ENCODE measurements around the gene SLC8A2. TPM values are rescaled to one million over a fixed set of nuclear protein-coding genes. Genes with fewer than 3 reads are reported as not detected.

Gene SLC8A2
- total and polyA plus RNA-seq, 10 of the 15 experiments (the other 5 are each of a cell fraction or from before 2014, with no cell fraction given) = not detected

- no peak for TF ChIP-seq ETV6 (conservative IDR thresholded peaks at IDR 0.05 in 1 of 2, IDR thresholded peaks at IDR 0.05 in 1 of 2; ENCODE audit: borderline replicate concordance in 1 of 2, low read depth in 1 of 2)
Measured at GRCh38 chr19:47469363-47469700, 2.4 kb downstream of the SLC8A2 start (continued).

- intact Hi-C loops (cut with micrococcal nuclease; ENCODE audit: unreplicated experiment) = no loop called here
- SMC1A ChIA-PET (ENCODE audit: uncharacterized antibody, unreplicated experiment) = no interaction called here
- H3K9me3 ChIP-seq (replicated peaks; ENCODE audit: control insufficient read depth, insufficient read depth, low read length) = no peaks in the 10 kb centered on the region
- FAIRE-seq (no peak), DNase-seq (ENCODE audit: low read depth, low spot score) (no peak), ATAC-seq (no peak)
- H3K4me3 ChIP-seq = no peak overlapping the region
- no peak for TF ChIP-seq JUND (IDR thresholded peaks at IDR 0.05; ENCODE audit: low read depth, low read length)
- TF ChIP-seq FOS (IDR thresholded peaks at IDR 0.05; ENCODE audit: borderline replicate concordance, extremely low read depth, insufficient read length) = no peak
- TF ChIP-seq NFYA (IDR thresholded peaks at IDR 0.05; ENCODE audit: borderline replicate concordance, low read depth, low read length) = no peak
- no peak for TF ChIP-seq SUZ12 (IDR thresholded peaks at IDR 0.05; ENCODE audit: unreplicated experiment)
- no peak for TF ChIP-seq SP1 (IDR thresholded peaks at IDR 0.05; ENCODE audit: low read depth, low read length)
- TF ChIP-seq CHD4 (IDR thresholded peaks at IDR 0.05) = no peak
- TF ChIP-seq, protein P1, sequence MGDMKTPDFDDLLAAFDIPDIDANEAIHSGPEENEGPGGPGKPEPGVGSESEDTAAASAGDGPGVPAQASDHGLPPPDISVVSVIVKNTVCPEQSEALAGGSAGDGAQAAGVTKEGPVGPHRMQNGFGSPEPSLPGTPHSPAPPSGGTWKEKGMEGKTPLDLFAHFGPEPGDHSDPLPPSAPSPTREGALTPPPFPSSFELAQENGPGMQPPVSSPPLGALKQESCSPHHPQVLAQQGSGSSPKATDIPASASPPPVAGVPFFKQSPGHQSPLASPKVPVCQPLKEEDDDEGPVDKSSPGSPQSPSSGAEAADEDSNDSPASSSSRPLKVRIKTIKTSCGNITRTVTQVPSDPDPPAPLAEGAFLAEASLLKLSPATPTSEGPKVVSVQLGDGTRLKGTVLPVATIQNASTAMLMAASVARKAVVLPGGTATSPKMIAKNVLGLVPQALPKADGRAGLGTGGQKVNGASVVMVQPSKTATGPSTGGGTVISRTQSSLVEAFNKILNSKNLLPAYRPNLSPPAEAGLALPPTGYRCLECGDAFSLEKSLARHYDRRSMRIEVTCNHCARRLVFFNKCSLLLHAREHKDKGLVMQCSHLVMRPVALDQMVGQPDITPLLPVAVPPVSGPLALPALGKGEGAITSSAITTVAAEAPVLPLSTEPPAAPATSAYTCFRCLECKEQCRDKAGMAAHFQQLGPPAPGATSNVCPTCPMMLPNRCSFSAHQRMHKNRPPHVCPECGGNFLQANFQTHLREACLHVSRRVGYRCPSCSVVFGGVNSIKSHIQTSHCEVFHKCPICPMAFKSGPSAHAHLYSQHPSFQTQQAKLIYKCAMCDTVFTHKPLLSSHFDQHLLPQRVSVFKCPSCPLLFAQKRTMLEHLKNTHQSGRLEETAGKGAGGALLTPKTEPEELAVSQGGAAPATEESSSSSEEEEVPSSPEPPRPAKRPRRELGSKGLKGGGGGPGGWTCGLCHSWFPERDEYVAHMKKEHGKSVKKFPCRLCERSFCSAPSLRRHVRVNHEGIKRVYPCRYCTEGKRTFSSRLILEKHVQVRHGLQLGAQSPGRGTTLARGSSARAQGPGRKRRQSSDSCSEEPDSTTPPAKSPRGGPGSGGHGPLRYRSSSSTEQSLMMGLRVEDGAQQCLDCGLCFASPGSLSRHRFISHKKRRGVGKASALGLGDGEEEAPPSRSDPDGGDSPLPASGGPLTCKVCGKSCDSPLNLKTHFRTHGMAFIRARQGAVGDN (IDR thresholded peaks at IDR 0.05) = no peak
- TF ChIP-seq RELA (IDR thresholded peaks at IDR 0.05; ENCODE audit: borderline replicate concordance, partially characterized antibody) = no peak
- no peak for TF ChIP-seq EP300 (IDR thresholded peaks at IDR 0.05; ENCODE audit: borderline replicate concordance in 1 of 2, control insufficient read depth in 1 of 2, low read depth in 2 of 2, low read length in 2 of 2)
- no peak for TF ChIP-seq ZNF622 (IDR thresholded peaks at IDR 0.05)
- H4K20me1 ChIP-seq (ENCODE audit: control insufficient read depth, insufficient read depth) = no peaks in the 10 kb centered on the region
- RAD21 ChIA-PET (ENCODE audit: unreplicated experiment) = no interaction called here
- no peaks in the 10 kb centered on the region for H3K36me3 ChIP-seq (ENCODE audit: control insufficient read depth in 2 of 2, insufficient read depth in 2 of 2, low read length in 1 of 2)
- no peaks in the 10 kb centered on the region for H3K4me1 ChIP-seq (ENCODE audit: control insufficient read depth, insufficient read depth, low read length)
- BruUV-seq (replicated peaks) = no TSS peak
- CTCF ChIA-PET = interaction anchor here (0.5 kb wide), 1 partner anchor 119 kb away, joined by 3 read pairs; the partner anchor contains the start of gene DHX34
- H3K9ac ChIP-seq (ENCODE audit: control insufficient read depth, insufficient read depth, low read length) = no peak overlapping the region
- WGBS (ENCODE audit: insufficient coverage, insufficient replicate concordance, low lambda C conversion rate, missing lambda C conversion rate) = 62% methylated on average over 8 of the region's 9 CpGs
- POLR2A ChIA-PET = no interaction called here
- no peak overlapping the region for H3K4me2 ChIP-seq (ENCODE audit: control insufficient read depth, insufficient read depth)
- no peaks in the 10 kb centered on the region for H3K79me2 ChIP-seq (ENCODE audit: control insufficient read depth, insufficient read depth, low read length)
- in situ Hi-C loops (cut with MboI) = no loop called here
- H3K27ac ChIP-seq (ENCODE audit: control insufficient read depth, insufficient read depth) = no peak overlapping the region
- peaks cover 5 to 7% of the 10 kb centered on the region in 2 experiments; a peak in 3 of 4 replicates for H3K27me3 ChIP-seq (replicated peaks in 1 of 2; ENCODE audit: control insufficient read depth in 2 of 2, insufficient read depth in 2 of 2, low read length in 1 of 2)
- no peak overlapping the region for H2AFZ ChIP-seq (ENCODE audit: control insufficient read depth, low read depth, low read length)
Measured at GRCh38 chr19:47467914-47468313, 3.8 kb downstream of the SLC8A2 start.
